H9 (cell line): ENCODE measurements around the gene ING1. TPM values are rescaled to one million over a fixed set of nuclear protein-coding genes. Genes with fewer than 3 reads are reported as not detected.
A peak's percentile ranks its signal among the peaks of the same experiment; 100 is the strongest.
"Not testable (repeated sequence)": the region's sequence is repeated elsewhere in the genome, so short reads cannot be mapped to it uniquely, and the experiment has no call there.

Source experiments
- DNase-seq: peaks from one replicate; pipeline ENCODE4 v3.0.0-alpha.2; 2017
- H2AFZ ChIP-seq: one replicate; pipeline ENCODE4 v1.6.1; 2013; ENCODE audit warnings: mild to moderate bottlenecking, low read length, control low read depth, moderate library complexity
- H2AK5ac ChIP-seq: 2 replicates; pipeline ENCODE4 v1.6.1; 2013; ENCODE audit warnings: low read length, control low read depth, mixed read lengths; ENCODE audit not compliant: insufficient read length
- H2BK120ac ChIP-seq: one replicate; pipeline ENCODE4 v1.6.1; 2013; ENCODE audit warnings: low read depth, mild to moderate bottlenecking, low read length, control low read depth, inconsistent platforms; ENCODE audit not compliant: poor library complexity, severe bottlenecking
- H2BK12ac ChIP-seq: 2 replicates; pipeline ENCODE4 v1.6.1; 2013; ENCODE audit warnings: low read length, control low read depth, mixed read lengths, low read depth; ENCODE audit not compliant: insufficient read length
- H2BK15ac ChIP-seq: 2 replicates; pipeline ENCODE4 v1.6.1; 2013; ENCODE audit warnings: low read depth, low read length, control low read depth
- H2BK20ac ChIP-seq: one replicate; pipeline ENCODE4 v1.6.1; 2013; ENCODE audit warnings: low read depth, mild to moderate bottlenecking, low read length, control low read depth, inconsistent platforms; ENCODE audit not compliant: poor library complexity, severe bottlenecking
- H2BK5ac ChIP-seq: 2 replicates; pipeline ENCODE4 v1.6.1; 2013; ENCODE audit warnings: low read length, control low read depth, mixed read lengths; ENCODE audit not compliant: insufficient read length
- H3K14ac ChIP-seq: 2 replicates; pipeline ENCODE4 v1.6.1; 2013; ENCODE audit warnings: low read length, control low read depth; ENCODE audit not compliant: insufficient read depth
- H3K18ac ChIP-seq: 2 replicates; pipeline ENCODE4 v1.6.1; 2013; ENCODE audit warnings: low read depth, mild to moderate bottlenecking, mixed read lengths, low read length, control low read depth; ENCODE audit not compliant: insufficient read length
- H3K23ac ChIP-seq: 2 replicates; pipeline ENCODE4 v1.6.1; 2013; ENCODE audit warnings: low read length, control low read depth, mixed read lengths, low read depth; ENCODE audit not compliant: insufficient read length
- H3K23me2 ChIP-seq: 2 replicates; pipeline ENCODE4 v1.6.1; 2013; ENCODE audit warnings: low read depth, mild to moderate bottlenecking, mixed read lengths, low read length, control low read depth; ENCODE audit not compliant: insufficient read length, poor library complexity, severe bottlenecking
- H3K27ac ChIP-seq: 2 replicates; pipeline ENCODE4 v1.5.1; 2013; ENCODE audit warnings: low read length, control low read depth, mixed read lengths, low read depth; ENCODE audit not compliant: insufficient read length
- H3K27me3 ChIP-seq: 2 replicates; pipeline ENCODE4 v1.6.1; 2013; ENCODE audit warnings: low read length, control low read depth, inconsistent platforms; ENCODE audit not compliant: insufficient read depth
- H3K4ac ChIP-seq: 2 replicates; pipeline ENCODE4 v1.6.1; 2013; ENCODE audit warnings: low read depth, mild to moderate bottlenecking, control low read depth, inconsistent platforms, low read length, moderate library complexity
- H3K4me1 ChIP-seq: 2 replicates; pipeline ENCODE4 v1.6.1; 2013; ENCODE audit warnings: low read length, control low read depth, inconsistent platforms; ENCODE audit not compliant: insufficient read depth
- H3K4me2 ChIP-seq: 2 replicates; pipeline ENCODE4 v1.6.1; 2013; ENCODE audit warnings: low read length, control low read depth, mixed read lengths; ENCODE audit not compliant: insufficient read length, insufficient read depth
- H3K56ac ChIP-seq: 2 replicates; pipeline ENCODE4 v1.6.1; 2013; ENCODE audit warnings: low read depth, mild to moderate bottlenecking, mixed read lengths, low read length, control low read depth; ENCODE audit not compliant: insufficient read length
- H3K79me1 ChIP-seq: 2 replicates; pipeline ENCODE4 v1.6.1; 2013; ENCODE audit warnings: low read depth, mild to moderate bottlenecking, moderate library complexity, low read length, control low read depth, inconsistent platforms; ENCODE audit not compliant: insufficient read depth, poor library complexity, severe bottlenecking
- H3K79me2 ChIP-seq: 2 replicates; pipeline ENCODE4 v1.6.1; 2013; ENCODE audit warnings: low read length, control low read depth, inconsistent platforms; ENCODE audit not compliant: insufficient read depth
- H3K9ac ChIP-seq: 2 replicates; pipeline ENCODE4 v1.6.1; 2013; ENCODE audit warnings: low read length, control low read depth, mixed read lengths; ENCODE audit not compliant: insufficient read length; ENCODE audit errors: extremely low read depth
- H3K9me3 ChIP-seq: one replicate; pipeline ENCODE4 v1.6.1; 2013; ENCODE audit warnings: low read depth, low read length, inconsistent platforms; ENCODE audit not compliant: control insufficient read depth
- H3T11ph ChIP-seq: one replicate; pipeline ENCODE4 v1.6.1; 2013; ENCODE audit warnings: mild to moderate bottlenecking, low read length, control low read depth, inconsistent platforms
- H4K20me1 ChIP-seq: one replicate; pipeline ENCODE4 v1.6.1; 2013; ENCODE audit not compliant: control insufficient read depth, insufficient read length, insufficient read depth
- H4K5ac ChIP-seq: 2 replicates; pipeline ENCODE4 v1.6.1; 2013; ENCODE audit warnings: low read depth, mild to moderate bottlenecking, mixed read lengths, low read length, control low read depth; ENCODE audit not compliant: insufficient read length
- H4K8ac ChIP-seq: replicated peaks from 2 replicates; pipeline ENCODE4 v1.6.1; 2013; ENCODE audit warnings: low read length, control low read depth, mixed read lengths, low read depth; ENCODE audit not compliant: insufficient read length
- H4K91ac ChIP-seq: 2 replicates; pipeline ENCODE4 v1.6.1; 2013; ENCODE audit warnings: low read depth, mild to moderate bottlenecking, moderate library complexity, mixed read lengths, low read length, control low read depth; ENCODE audit not compliant: insufficient read length
- H3K27ac Mint-ChIP-seq, 3 experiments: 2 replicates in 2 of 3; 3 replicates in 1 of 3; pipeline ENCODE4 v1.8.0; 2020 to 2021; ENCODE audit warnings: mixed read lengths in 3 of 3, mild to moderate bottlenecking in 1 of 3, moderate library complexity in 1 of 3
- H3K27me3 Mint-ChIP-seq: 2 replicates; pipeline ENCODE4 v1.8.0; 2021; ENCODE audit warnings: low read depth, mild to moderate bottlenecking, moderate library complexity, mixed read lengths
- H3K36me3 Mint-ChIP-seq, 3 experiments: 2 replicates in 2 of 3; 3 replicates in 1 of 3; pipeline ENCODE4 v1.8.0; 2020 to 2021; ENCODE audit warnings: low read depth in 3 of 3, mixed read lengths in 3 of 3; ENCODE audit not compliant: insufficient read depth in 1 of 3
- H3K4me1 Mint-ChIP-seq, 2 experiments: 2 replicates each; pipeline ENCODE4 v1.8.0; 2020; ENCODE audit warnings: mixed read lengths in 2 of 2
- H3K4me3 Mint-ChIP-seq, 2 experiments: 2 replicates in 1 of 2; 3 replicates in 1 of 2; pipeline ENCODE4 v1.8.0; 2020 to 2021; ENCODE audit warnings: mild to moderate bottlenecking in 2 of 2, mixed read lengths in 2 of 2, moderate library complexity in 1 of 2
- H3K9me3 Mint-ChIP-seq, 2 experiments: 2 replicates in 1 of 2; 3 replicates in 1 of 2; pipeline ENCODE4 v1.8.0; 2020; ENCODE audit warnings: mild to moderate bottlenecking in 2 of 2, mixed read lengths in 2 of 2, moderate library complexity in 1 of 2
- WGBS: extraction: QIAGEN DNeasy Blood & Tissue Kit; methylation state at CpG from one replicate; pipeline ENCODE4 v1.1.7; 2013; ENCODE audit warnings: missing lambda C conversion rate, low lambda C conversion rate, mixed read lengths; ENCODE audit not compliant: insufficient read length; ENCODE audit errors: extremely low coverage; 5-methylcytosine and 5-hydroxymethylcytosine counted together
- total RNA-seq: library from RNA; stranded (reverse); gene quantifications from 2 replicates; pipeline ENCODE4 v1.2.1, GENCODE V29; 2021
- TF ChIP-seq, protein P1 (sequence below): fragments of 200-600 bp; sonication (generic); conservative IDR thresholded peaks from 3 replicates; pipeline ENCODE4 v1.8.0; 2021; ENCODE audit warnings: antibody characterized with exemption, mild to moderate bottlenecking

ING1 gene
- total RNA-seq, 1 experiment from 2014 or later = 17.3 TPM

- Mint-ChIP-seq H3K4me3 (no peak overlapping the region; a peak in 1 of 5 replicates), H3K9me3 (no peaks in the 10 kb centered on the region), H3K27me3 (no peaks in the 10 kb centered on the region), H3K27ac (peak overlapping the region in 1 of 3 experiments; percentile 72; a peak in 1 of 7 replicates), H3K36me3 (peaks cover 4 to 41% (median 29%) of the 10 kb centered on the region in 3 experiments; a peak in 6 of 7 replicates), H3K4me1 (no peaks in the 10 kb centered on the region)
- Histone ChIP-seq H2BK20ac (no peak overlapping the region), H2BK120ac (no peak overlapping the region), H2AFZ (no peak overlapping the region), H4K5ac (no peak overlapping the region), H3K56ac (no peak overlapping the region), H3K9ac (no peak overlapping the region), H2BK12ac (no peak overlapping the region), H3K14ac (no peak overlapping the region; the same call in 1 of the 2 replicates), H2BK5ac (no peak overlapping the region), H4K20me1 (no peaks in the 10 kb centered on the region), H3K79me2 (no peaks in the 10 kb centered on the region), H3K4me2 (no peak overlapping the region), H4K91ac (no peak overlapping the region), H3K18ac (no peak overlapping the region), H3K9me3 (no peaks in the 10 kb centered on the region), H3K27me3 (no peaks in the 10 kb centered on the region), H4K8ac (no peak overlapping the region), H3K4ac (no peak overlapping the region), H3K23me2 (no peaks in the 10 kb centered on the region), H3T11ph (no peak overlapping the region), H3K4me1 (no peaks in the 10 kb centered on the region), H2AK5ac (no peak overlapping the region), H2BK15ac (no peak overlapping the region), H3K27ac (no peak overlapping the region), H3K79me1 (no peaks in the 10 kb centered on the region), H3K23ac (no peak overlapping the region)
- WGBS = no CpG with 5 or more reads among the region's 8 CpGs
- no peak for DNase-seq
- TF ChIP-seq, protein P1, sequence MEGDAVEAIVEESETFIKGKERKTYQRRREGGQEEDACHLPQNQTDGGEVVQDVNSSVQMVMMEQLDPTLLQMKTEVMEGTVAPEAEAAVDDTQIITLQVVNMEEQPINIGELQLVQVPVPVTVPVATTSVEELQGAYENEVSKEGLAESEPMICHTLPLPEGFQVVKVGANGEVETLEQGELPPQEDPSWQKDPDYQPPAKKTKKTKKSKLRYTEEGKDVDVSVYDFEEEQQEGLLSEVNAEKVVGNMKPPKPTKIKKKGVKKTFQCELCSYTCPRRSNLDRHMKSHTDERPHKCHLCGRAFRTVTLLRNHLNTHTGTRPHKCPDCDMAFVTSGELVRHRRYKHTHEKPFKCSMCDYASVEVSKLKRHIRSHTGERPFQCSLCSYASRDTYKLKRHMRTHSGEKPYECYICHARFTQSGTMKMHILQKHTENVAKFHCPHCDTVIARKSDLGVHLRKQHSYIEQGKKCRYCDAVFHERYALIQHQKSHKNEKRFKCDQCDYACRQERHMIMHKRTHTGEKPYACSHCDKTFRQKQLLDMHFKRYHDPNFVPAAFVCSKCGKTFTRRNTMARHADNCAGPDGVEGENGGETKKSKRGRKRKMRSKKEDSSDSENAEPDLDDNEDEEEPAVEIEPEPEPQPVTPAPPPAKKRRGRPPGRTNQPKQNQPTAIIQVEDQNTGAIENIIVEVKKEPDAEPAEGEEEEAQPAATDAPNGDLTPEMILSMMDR = no peak
Measured at GRCh38 chr13:110690516-110690915, 23.0 kb upstream of the ING1 start.

GRCh38 chr13:110695774-110696173 is 17.7 kb upstream of the ING1 start:
- not testable (repeated sequence) for H3K18ac ChIP-seq, H3K27ac ChIP-seq, H3T11ph ChIP-seq, H4K91ac ChIP-seq, H3K27ac Mint-ChIP-seq, H2BK15ac ChIP-seq, H3K27me3 ChIP-seq, H3K79me2 ChIP-seq, H3K23ac ChIP-seq, H2BK20ac ChIP-seq, H4K8ac ChIP-seq, H3K4me1 ChIP-seq, H3K79me1 ChIP-seq, H3K4me3 Mint-ChIP-seq, H2BK120ac ChIP-seq, H3K4me2 ChIP-seq, DNase-seq, H4K5ac ChIP-seq, H2BK5ac ChIP-seq, H3K27me3 Mint-ChIP-seq, H2AK5ac ChIP-seq, H3K4ac ChIP-seq, H3K14ac ChIP-seq, H3K9ac ChIP-seq, H2BK12ac ChIP-seq, H3K56ac ChIP-seq, H3K23me2 ChIP-seq, H3K9me3 Mint-ChIP-seq, H2AFZ ChIP-seq, H3K9me3 ChIP-seq, H4K20me1 ChIP-seq, H3K4me1 Mint-ChIP-seq
- H3K36me3 Mint-ChIP-seq = peaks cover 20 to 54% (median 49%) of the 10 kb centered on the region in 3 experiments; a peak in 6 of 7 replicates
- no CpG with 5 or more reads among the region's 7 CpGs for WGBS
